Fibroblast of lung (primary cell): ENCODE measurements around the gene FBXO8.

Experiments
- CTCF ChIP-seq, 2 donors: IDR thresholded peaks in 1 of 2; conservative IDR thresholded peaks in 1 of 2; 1 replicate in 1 of 2; 2 replicates in 1 of 2; pipeline ENCODE4 v1.5.1; 2011 to 2012; ENCODE audit warnings: low read length in 2 of 2, control low read depth in 1 of 2, inconsistent platforms in 1 of 2, low read depth in 1 of 2, mild to moderate bottlenecking in 1 of 2
- EZH2 ChIP-seq: IDR thresholded peaks from 2 replicates; pipeline ENCODE4 v1.5.1; 2012; ENCODE audit warnings: low read length, control low read depth, mild to moderate bottlenecking; ENCODE audit errors: missing control alignments

- no peak for TF ChIP-seq CTCF (conservative IDR thresholded peaks at IDR 0.05 in 1 of 2, IDR thresholded peaks at IDR 0.05 in 1 of 2; ENCODE audit: low read depth in 1 of 2, low read length in 2 of 2)
- no peak for TF ChIP-seq EZH2
Measured at GRCh38 chr4:174277433-174277832, 6.0 kb downstream of the FBXO8 start.
